ENCODE data around the gene PRPSAP1. TPM values are rescaled to one million over a fixed set of nuclear protein-coding genes. Genes with fewer than 3 reads are reported as not detected.

PRPSAP1 gene
- total RNA-seq, 1 experiment from 2014 or later, result 63.3 TPM

DNA sequence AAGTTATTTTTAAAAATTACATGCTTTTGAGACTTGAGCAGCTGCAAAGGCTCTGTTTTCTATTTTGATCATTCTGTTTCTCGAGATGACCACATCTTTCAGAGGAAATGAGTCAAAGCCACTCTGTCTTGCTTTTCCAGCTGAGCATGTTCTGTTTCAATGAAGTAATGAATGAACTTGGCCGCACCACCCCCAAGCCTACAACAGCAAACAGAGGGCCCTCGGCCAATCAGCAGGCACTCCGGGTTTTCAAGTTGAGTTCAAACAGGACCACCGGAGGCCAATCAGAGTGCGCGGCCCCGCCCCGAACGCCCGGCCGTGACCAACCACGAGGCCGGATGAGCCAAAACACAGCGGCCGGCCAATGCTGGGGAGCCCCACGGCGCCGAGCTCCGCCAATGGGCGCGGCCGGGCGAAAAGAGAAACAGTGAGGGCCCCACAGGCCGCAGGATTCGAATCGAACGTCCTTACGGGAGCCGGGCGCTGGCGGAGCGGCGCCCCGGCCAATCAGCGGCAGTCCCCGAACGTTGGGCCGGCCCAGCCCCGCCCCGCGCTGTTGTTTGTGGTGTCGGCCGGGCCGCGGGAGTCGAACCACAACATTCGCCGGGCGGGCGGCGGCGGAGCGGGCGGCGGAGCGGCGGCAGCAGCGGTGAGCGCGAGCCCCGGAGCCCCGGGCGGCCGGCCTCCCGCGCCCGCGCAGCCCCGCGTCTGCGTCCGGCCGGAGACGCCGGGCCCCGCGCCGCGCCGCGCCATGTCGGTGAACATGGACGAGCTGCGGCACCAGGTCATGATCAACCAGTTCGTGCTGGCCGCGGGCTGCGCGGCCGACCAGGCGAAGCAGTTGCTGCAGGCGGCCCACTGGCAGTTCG, 88.7 kb downstream of the PRPSAP1 start, which contains the start of gene UBALD2:
Gene UBALD2 (plus strand): TSS at position 594 of the 869 bp plus-strand sequence. CDS start 158 bp downstream, at position 752.
- H3K4me3 ChIP-seq, result peak within 1 kb of the TSS; percentile 77
- BruUV-seq (replicated peaks), result no TSS peak
- no peaks in the 10 kb centered on the region for H3K9me3 ChIP-seq (ENCODE audit: insufficient read depth, low read depth)
- H3F3A ChIP-seq (ENCODE audit: insufficient read depth, low read depth), result peaks cover 31% of the 10 kb centered on the region
- no peak for TF ChIP-seq EZH2 (IDR thresholded peaks at IDR 0.05; ENCODE audit: low read depth)
- TF ChIP-seq, protein P1, sequence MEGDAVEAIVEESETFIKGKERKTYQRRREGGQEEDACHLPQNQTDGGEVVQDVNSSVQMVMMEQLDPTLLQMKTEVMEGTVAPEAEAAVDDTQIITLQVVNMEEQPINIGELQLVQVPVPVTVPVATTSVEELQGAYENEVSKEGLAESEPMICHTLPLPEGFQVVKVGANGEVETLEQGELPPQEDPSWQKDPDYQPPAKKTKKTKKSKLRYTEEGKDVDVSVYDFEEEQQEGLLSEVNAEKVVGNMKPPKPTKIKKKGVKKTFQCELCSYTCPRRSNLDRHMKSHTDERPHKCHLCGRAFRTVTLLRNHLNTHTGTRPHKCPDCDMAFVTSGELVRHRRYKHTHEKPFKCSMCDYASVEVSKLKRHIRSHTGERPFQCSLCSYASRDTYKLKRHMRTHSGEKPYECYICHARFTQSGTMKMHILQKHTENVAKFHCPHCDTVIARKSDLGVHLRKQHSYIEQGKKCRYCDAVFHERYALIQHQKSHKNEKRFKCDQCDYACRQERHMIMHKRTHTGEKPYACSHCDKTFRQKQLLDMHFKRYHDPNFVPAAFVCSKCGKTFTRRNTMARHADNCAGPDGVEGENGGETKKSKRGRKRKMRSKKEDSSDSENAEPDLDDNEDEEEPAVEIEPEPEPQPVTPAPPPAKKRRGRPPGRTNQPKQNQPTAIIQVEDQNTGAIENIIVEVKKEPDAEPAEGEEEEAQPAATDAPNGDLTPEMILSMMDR (conservative IDR thresholded peaks at IDR 0.05), result no peak
- peaks cover 5% of the 10 kb centered on the region; the same call in 1 of the 2 replicates for H4K20me1 ChIP-seq (ENCODE audit: insufficient read depth)
- no peak within 1 kb of the TSS for H2AFZ ChIP-seq
- peak within 1 kb of the TSS; percentile 91 for H3K4me2 ChIP-seq
- peak; percentile 97 to 99 for DNase-seq
- peaks cover 42% of the 10 kb centered on the region for H3K79me2 ChIP-seq (ENCODE audit: low read depth)
- H3K9me2 ChIP-seq (ENCODE audit: insufficient read depth), result no peaks in the 10 kb centered on the region
- POLR2A ChIA-PET (ENCODE audit: unreplicated experiment), result interaction anchor here (0.6 to 0.8 kb wide), 6 partner anchors 32 to 325 kb away, joined by 3 to 18 read pairs (median 4); partner anchors contain the start of gene RHBDF2
- peaks cover 63% of the 10 kb centered on the region for H3K4me1 ChIP-seq (replicated peaks; ENCODE audit: insufficient read depth)
- intact Hi-C loops (cut with micrococcal nuclease; ENCODE audit: unreplicated experiment), result loop anchor here (1.0 kb wide), 1 partner anchor 214 kb away; no protein-coding TSS in a partner anchor
- peak within 1 kb of the TSS; percentile 88 for H3K27ac ChIP-seq
- no peaks in the 10 kb centered on the region for H3K36me3 ChIP-seq (ENCODE audit: low read depth)
- H3K27me3 ChIP-seq (ENCODE audit: insufficient read depth, low read depth), result no peaks in the 10 kb centered on the region
- CTCF ChIA-PET, result interaction anchor here (0.6 kb wide), 1 partner anchor 15 kb away, joined by 3 read pairs; no protein-coding TSS in a partner anchor

DNA sequence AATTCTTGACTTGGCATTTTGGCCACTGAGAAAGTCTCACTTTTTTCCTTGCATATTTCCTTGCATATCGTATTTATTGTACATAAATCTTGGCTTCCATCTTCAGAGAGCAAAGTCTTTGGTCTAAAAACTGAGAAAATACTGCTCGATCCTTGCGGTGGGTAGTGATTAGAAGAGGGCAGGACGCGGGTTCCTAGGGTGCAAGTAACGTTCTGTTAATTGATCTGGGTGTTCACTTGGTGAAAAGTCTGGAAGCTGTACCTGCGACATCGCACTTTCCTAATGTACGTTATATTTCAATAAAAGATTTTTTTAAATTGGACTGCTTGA, 89.3 kb downstream of the PRPSAP1 start:
- BruUV-seq (replicated peaks), result no TSS peak
- CTCF ChIA-PET, result interaction anchor here (0.6 kb wide), 3 partner anchors 12 to 132 kb away, joined by 3 to 6 read pairs (median 3); no protein-coding TSS in a partner anchor
- POLR2A ChIA-PET (ENCODE audit: unreplicated experiment), result interaction anchor here (0.6 to 0.7 kb wide), 3 partner anchors 74 to 325 kb away, joined by 3 to 18 read pairs (median 4); partner anchors contain the start of gene RHBDF2
- no peak for TF ChIP-seq EZH2 (IDR thresholded peaks at IDR 0.05; ENCODE audit: low read depth)
- TF ChIP-seq, protein P1 (conservative IDR thresholded peaks at IDR 0.05), result no peak
- peaks cover 4% of the 10 kb centered on the region; the same call in 1 of the 2 replicates for H4K20me1 ChIP-seq (ENCODE audit: insufficient read depth)
- no peaks in the 10 kb centered on the region for H3K9me2 ChIP-seq (ENCODE audit: insufficient read depth)
- H3K27me3 ChIP-seq (ENCODE audit: insufficient read depth, low read depth), result no peaks in the 10 kb centered on the region
- H3F3A ChIP-seq (ENCODE audit: insufficient read depth, low read depth), result peaks cover 37% of the 10 kb centered on the region
- intact Hi-C loops (cut with micrococcal nuclease; ENCODE audit: unreplicated experiment), result loop anchor here (1.0 kb wide), 1 partner anchor 213 kb away; no protein-coding TSS in a partner anchor
- H3K36me3 ChIP-seq (ENCODE audit: low read depth), result no peaks in the 10 kb centered on the region
- peaks cover 38% of the 10 kb centered on the region for H3K79me2 ChIP-seq (ENCODE audit: low read depth)
- H3K9me3 ChIP-seq (ENCODE audit: insufficient read depth, low read depth), result no peaks in the 10 kb centered on the region
- peaks cover 69% of the 10 kb centered on the region for H3K4me1 ChIP-seq (replicated peaks; ENCODE audit: insufficient read depth)
- H3K4me2 ChIP-seq, result peak overlapping the region; percentile 89
- H3K4me3 ChIP-seq, result peak overlapping the region; percentile 51; the same call in 1 of the 2 replicates
- H3K27ac ChIP-seq, result peak overlapping the region; percentile 88
- no peak overlapping the region for H2AFZ ChIP-seq
- DNase-seq, result no peak

DNA sequence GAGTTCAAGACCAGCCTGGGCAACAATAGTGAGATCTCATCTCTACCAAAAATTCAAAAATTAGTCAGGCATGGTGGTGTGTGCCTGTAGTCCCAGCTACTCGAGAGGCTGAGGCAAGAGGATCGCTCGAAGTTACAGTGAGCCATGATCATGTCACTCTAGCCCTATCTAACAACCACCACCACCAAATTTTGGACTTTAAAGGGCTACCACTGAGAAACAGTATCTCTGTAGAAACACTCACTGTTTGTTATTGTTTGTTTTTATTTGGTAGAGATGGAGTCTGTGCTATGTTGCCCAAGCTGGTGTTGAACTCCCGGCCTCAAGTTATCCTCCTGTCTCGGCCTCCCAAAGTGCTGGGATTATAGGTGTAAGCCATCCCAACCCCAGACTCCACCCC, 89.8 kb downstream of the PRPSAP1 start:
- TF ChIP-seq, protein P1 (conservative IDR thresholded peaks at IDR 0.05), result no peak
- no peak for TF ChIP-seq EZH2 (IDR thresholded peaks at IDR 0.05; ENCODE audit: low read depth)
- Histone ChIP-seq H3K27ac (peak overlapping the region; percentile 88), H3K9me3 (ENCODE audit: insufficient read depth, low read depth) (no peaks in the 10 kb centered on the region), H3K4me3 (no peak overlapping the region; the same call in 1 of the 2 replicates), H2AFZ (no peak overlapping the region), H3K27me3 (ENCODE audit: insufficient read depth, low read depth) (no peaks in the 10 kb centered on the region), H3K4me2 (peak overlapping the region; percentile 89), H3K4me1 (replicated peaks; ENCODE audit: insufficient read depth) (peaks cover 74% of the 10 kb centered on the region), H3K9me2 (ENCODE audit: insufficient read depth) (no peaks in the 10 kb centered on the region), H3K79me2 (ENCODE audit: low read depth) (peaks cover 33% of the 10 kb centered on the region), H3K36me3 (ENCODE audit: low read depth) (no peaks in the 10 kb centered on the region), H3F3A (ENCODE audit: insufficient read depth, low read depth) (peaks cover 39% of the 10 kb centered on the region), H4K20me1 (ENCODE audit: insufficient read depth) (no peaks in the 10 kb centered on the region; the same call in 1 of the 2 replicates)
- ChIA-PET POLR2A (ENCODE audit: unreplicated experiment) (interaction anchor here (0.6 to 0.7 kb wide), 2 partner anchors 237 to 409 kb away, joined by 3 read pairs; partner anchors contain the start of genes RHBDF2 and WBP2), CTCF (interaction anchor here (0.6 kb wide), 3 partner anchors 11 to 131 kb away, joined by 3 to 6 read pairs (median 3); no protein-coding TSS in a partner anchor)
- no peak for DNase-seq
- intact Hi-C loops (cut with micrococcal nuclease; ENCODE audit: unreplicated experiment), result loop anchor here (1.0 to 2.0 kb wide), 3 partner anchors 51 to 213 kb away; no protein-coding TSS in a partner anchor
- BruUV-seq (replicated peaks), result no TSS peak
